ENCODE data around the gene DYSF. TPM values are rescaled to one million over a fixed set of nuclear protein-coding genes. Genes with fewer than 3 reads are reported as not detected.

Gene DYSF
- total RNA-seq, 1 donor from 2014 or later, result 11.1 TPM

DNA sequence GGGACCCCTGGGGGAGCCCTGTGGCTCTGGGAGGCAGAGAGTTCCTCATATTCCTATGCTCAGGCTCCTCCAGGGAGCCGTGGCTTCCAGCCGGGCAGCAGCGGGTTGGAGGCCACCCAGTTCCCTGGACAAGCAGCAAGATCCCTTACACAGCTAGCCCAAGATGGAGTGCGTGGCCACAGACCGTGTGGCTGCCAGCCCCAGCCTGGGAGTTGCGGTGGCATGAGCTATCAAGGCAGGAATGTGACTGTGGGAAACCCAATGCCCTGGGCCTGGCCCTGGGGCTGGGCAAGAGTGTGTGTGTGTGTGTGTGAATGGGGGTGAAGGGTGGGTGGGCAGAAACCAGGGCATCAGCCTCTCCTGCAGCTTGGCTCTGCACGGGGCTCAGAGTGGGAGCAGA lies 130.5 kb downstream of the DYSF start:
- no peak for DNase-seq
- no peak overlapping the region for H3K27ac Mint-ChIP-seq (ENCODE audit: unreplicated experiment)
- H3K4me1 Mint-ChIP-seq (ENCODE audit: low read depth, unreplicated experiment), result peaks cover 6% of the 10 kb centered on the region
- H3K4me3 Mint-ChIP-seq (ENCODE audit: unreplicated experiment), result no peak overlapping the region
- peaks cover 6% of the 10 kb centered on the region for H3K9me3 Mint-ChIP-seq (ENCODE audit: unreplicated experiment)
- peaks cover 7% of the 10 kb centered on the region for H3K27me3 Mint-ChIP-seq (ENCODE audit: unreplicated experiment)
- no peaks in the 10 kb centered on the region for H3K36me3 Mint-ChIP-seq (ENCODE audit: unreplicated experiment)
- TF ChIP-seq, protein P1, sequence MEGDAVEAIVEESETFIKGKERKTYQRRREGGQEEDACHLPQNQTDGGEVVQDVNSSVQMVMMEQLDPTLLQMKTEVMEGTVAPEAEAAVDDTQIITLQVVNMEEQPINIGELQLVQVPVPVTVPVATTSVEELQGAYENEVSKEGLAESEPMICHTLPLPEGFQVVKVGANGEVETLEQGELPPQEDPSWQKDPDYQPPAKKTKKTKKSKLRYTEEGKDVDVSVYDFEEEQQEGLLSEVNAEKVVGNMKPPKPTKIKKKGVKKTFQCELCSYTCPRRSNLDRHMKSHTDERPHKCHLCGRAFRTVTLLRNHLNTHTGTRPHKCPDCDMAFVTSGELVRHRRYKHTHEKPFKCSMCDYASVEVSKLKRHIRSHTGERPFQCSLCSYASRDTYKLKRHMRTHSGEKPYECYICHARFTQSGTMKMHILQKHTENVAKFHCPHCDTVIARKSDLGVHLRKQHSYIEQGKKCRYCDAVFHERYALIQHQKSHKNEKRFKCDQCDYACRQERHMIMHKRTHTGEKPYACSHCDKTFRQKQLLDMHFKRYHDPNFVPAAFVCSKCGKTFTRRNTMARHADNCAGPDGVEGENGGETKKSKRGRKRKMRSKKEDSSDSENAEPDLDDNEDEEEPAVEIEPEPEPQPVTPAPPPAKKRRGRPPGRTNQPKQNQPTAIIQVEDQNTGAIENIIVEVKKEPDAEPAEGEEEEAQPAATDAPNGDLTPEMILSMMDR (IDR thresholded peaks at IDR 0.05; ENCODE audit: partially characterized antibody, unreplicated experiment), result no peak

DNA sequence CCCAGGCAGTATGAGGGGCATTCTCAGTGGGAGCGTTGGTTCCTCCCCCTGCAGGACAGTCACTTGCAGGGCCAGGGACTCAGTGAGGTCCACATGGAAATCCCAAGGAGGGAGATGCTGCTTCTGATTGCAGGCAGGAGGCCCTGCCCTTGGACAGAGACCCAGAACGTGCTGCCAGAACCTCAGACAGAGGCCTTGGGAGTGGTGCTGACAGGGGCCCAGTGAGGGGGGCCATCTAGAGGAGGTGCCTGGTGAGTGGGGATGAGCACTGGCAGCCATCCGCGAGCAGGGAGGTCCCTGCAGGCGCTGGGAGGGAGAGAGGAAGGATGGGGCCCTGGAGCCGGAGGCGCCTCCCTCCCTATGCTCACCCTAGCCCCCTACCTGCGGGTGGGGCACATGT lies 133.1 kb downstream of the DYSF start:
- TF ChIP-seq, protein P1 (IDR thresholded peaks at IDR 0.05; ENCODE audit: partially characterized antibody, unreplicated experiment), result no peak
- H3K36me3 Mint-ChIP-seq (ENCODE audit: unreplicated experiment), result peaks cover 5% of the 10 kb centered on the region
- H3K9me3 Mint-ChIP-seq (ENCODE audit: unreplicated experiment), result peaks cover 8% of the 10 kb centered on the region
- peaks cover 12% of the 10 kb centered on the region for H3K27me3 Mint-ChIP-seq (ENCODE audit: unreplicated experiment)
- H3K4me1 Mint-ChIP-seq (ENCODE audit: low read depth, unreplicated experiment), result peaks cover 24% of the 10 kb centered on the region
- DNase-seq, result no peak
- H3K27ac Mint-ChIP-seq (ENCODE audit: unreplicated experiment), result no peak overlapping the region
- no peak overlapping the region for H3K4me3 Mint-ChIP-seq (ENCODE audit: unreplicated experiment)

GRCh38 chr2:71587509-71588073 lies 134.2 kb downstream of the DYSF start:
- Mint-ChIP-seq H3K36me3 (ENCODE audit: unreplicated experiment) (peaks cover 5% of the 10 kb centered on the region), H3K4me1 (ENCODE audit: low read depth, unreplicated experiment) (peaks cover 27% of the 10 kb centered on the region), H3K9me3 (ENCODE audit: unreplicated experiment) (peaks cover 8% of the 10 kb centered on the region), H3K27me3 (ENCODE audit: unreplicated experiment) (peaks cover 12% of the 10 kb centered on the region), H3K27ac (ENCODE audit: unreplicated experiment) (no peak overlapping the region), H3K4me3 (ENCODE audit: unreplicated experiment) (no peak overlapping the region)
- TF ChIP-seq, protein P1 (IDR thresholded peaks at IDR 0.05; ENCODE audit: partially characterized antibody, unreplicated experiment), result no peak
- DNase-seq, result no peak

GRCh38 chr2:71588497-71589170 lies 135.3 kb downstream of the DYSF start:
- H3K9me3 Mint-ChIP-seq (ENCODE audit: unreplicated experiment), result peaks cover 7% of the 10 kb centered on the region
- TF ChIP-seq, protein P1 (IDR thresholded peaks at IDR 0.05; ENCODE audit: partially characterized antibody, unreplicated experiment), result no peak
- DNase-seq, result no peak
- peaks cover 26% of the 10 kb centered on the region for H3K4me1 Mint-ChIP-seq (ENCODE audit: low read depth, unreplicated experiment)
- H3K27me3 Mint-ChIP-seq (ENCODE audit: unreplicated experiment), result peaks cover 12% of the 10 kb centered on the region
- no peak overlapping the region for H3K27ac Mint-ChIP-seq (ENCODE audit: unreplicated experiment)
- peaks cover 5% of the 10 kb centered on the region for H3K36me3 Mint-ChIP-seq (ENCODE audit: unreplicated experiment)
- no peak overlapping the region for H3K4me3 Mint-ChIP-seq (ENCODE audit: unreplicated experiment)

DNA sequence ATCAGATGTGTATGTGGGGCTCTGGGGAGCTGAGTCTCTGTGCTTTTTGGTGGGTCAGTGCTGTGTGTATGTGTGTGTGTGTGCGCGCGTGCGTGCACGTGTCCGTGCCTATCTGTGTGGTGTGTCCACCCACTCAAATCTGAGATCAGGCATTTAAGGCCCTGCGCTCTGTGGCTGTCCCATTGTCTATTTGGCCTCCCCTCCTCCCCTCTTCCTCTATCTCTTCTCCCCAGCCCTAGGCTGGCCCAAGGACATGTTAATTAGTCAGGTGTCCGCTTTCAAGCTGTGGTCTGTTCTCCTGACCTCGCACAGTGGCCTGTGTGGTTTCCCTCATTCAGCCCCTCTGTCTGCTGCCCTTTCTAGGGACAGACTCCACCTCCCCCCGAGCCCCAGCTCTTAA lies 136.4 kb downstream of the DYSF start:
- DNase-seq, result no peak
- Mint-ChIP-seq H3K27me3 (ENCODE audit: unreplicated experiment) (peaks cover 8% of the 10 kb centered on the region), H3K9me3 (ENCODE audit: unreplicated experiment) (peaks cover 4% of the 10 kb centered on the region), H3K36me3 (ENCODE audit: unreplicated experiment) (peaks cover 5% of the 10 kb centered on the region), H3K4me3 (ENCODE audit: unreplicated experiment) (no peak overlapping the region), H3K4me1 (ENCODE audit: low read depth, unreplicated experiment) (peaks cover 28% of the 10 kb centered on the region), H3K27ac (ENCODE audit: unreplicated experiment) (peak overlapping the region; percentile 33)
- TF ChIP-seq, protein P1 (IDR thresholded peaks at IDR 0.05; ENCODE audit: partially characterized antibody, unreplicated experiment), result no peak
